Stimulated activated CD4-positive, alpha-beta T cell treated with anti-CD3 and anti-CD28 coated beads, Interleukin-12 subunit alpha, Interleukin-12 subunit beta, amount 100 ng/mL, for 4 hours (primary cell): ENCODE results near the gene SLC5A10.
"Not testable (repeated sequence)": the region's sequence is repeated elsewhere in the genome, so short reads cannot be mapped to it uniquely, and the experiment has no call there.

Source experiments
- DNase-seq: peaks from one replicate; pipeline ENCODE4 v3.0.0-alpha.2; 2020

Gene SLC5A10

DNA sequence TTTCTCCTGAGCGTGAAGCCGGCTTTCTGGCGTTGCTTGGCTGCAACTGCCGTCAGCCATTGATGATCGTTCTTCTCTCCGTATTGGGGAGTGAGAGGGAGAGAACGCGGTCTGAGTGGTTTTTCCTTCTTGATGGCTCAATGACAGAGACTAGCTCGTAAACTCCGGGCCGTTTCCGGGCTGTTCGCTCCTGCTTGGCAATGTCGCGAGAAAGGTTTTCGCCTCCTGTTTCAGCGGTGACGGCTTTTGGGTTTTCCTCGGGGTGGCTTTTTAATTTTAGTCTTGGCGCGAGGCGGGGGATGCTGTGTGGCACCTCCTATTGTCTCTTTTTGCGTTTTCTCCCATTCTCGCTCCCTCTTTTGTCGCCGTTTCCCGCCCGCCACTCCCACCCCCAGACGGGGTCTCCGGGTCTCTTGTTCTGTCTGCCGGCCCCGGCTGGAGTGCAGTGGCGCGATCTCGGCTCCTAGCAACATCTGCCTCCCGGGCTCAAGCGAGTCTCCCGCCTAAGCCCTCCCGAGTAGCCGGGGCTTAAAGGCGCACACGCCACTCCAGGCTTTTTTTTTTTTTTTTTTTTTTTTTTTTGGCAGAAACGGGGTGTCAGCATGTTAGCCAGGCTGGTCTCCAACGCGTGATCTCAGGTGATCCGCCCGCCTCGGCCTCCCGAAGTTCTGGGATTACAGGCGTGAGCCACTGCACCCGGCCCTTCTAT is 110.2 kb downstream of the SLC5A10 start:
- DNase-seq = not testable (repeated sequence)

DNA sequence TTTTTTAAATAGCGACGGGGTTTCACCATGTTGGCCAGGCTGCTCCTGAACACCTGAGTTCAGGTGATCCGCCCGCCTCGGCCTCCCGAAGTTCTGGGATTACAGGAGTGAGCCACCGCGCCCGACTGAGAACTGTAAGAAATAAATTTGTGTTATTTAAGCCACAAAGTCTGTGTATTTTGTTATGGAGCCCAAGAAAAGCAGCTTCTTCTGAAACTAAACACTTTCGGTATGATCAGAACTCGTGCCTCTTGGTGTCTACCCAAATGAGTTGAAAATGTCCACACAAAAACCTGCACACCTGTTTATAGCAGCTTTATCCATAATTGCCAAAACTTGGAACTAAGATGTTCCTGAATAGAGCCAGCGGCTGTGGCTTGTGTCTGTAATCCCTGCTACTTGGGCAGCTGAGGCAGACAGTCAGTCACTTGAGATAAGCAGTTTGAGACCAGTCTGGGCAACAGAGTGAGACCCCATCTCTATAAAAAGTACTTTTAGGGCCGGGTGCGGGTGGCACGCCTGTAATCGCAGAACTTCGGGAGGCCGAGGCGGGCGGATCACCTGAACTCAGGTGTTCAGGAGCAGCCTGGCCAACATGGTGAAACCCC is 110.9 kb downstream of the SLC5A10 start:
- not testable (repeated sequence) for DNase-seq

DNA sequence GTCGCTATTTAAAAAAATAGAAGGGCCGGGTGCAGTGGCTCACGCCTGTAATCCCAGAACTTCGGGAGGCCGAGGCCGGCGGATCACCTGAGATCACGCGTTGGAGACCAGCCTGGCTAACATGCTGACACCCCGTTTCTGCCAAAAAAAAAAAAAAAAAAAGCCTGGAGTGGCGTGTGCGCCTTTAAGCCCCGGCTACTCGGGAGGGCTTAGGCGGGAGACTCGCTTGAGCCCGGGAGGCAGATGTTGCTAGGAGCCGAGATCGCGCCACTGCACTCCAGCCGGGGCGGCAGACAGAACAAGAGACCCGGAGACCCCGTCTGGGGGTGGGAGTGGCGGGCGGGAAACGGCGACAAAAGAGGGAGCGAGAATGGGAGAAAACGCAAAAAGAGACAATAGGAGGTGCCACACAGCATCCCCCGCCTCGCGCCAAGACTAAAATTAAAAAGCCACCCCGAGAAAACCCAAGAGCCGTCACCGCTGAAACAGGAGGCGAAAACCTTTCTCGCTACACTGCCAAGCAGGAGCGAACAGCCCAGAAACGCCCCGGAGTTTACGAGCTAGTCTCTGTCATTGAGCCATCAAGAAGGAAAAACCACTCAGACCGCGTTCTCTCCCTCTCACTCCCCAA is 111.5 kb downstream of the SLC5A10 start:
- DNase-seq = peak; percentile 69

DNA sequence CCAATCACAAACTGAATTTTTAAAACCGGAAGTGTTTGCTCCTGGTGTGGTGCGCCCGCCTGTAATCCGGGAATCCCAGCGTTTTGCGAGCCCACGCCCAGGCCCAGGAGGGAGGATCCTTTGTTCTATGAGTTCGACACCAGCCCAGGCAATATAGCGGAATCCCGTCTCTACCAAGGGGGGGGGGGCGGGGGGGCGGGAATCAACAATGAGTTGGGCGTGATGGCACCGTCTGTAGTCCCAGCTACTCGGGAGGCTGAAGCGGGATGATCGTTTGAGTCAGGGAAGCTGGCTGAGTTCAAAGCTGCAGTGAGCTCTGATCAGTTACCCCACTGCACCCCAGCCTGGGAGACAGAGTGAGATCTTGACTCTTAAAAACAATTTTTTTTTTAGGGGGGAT is 112.4 kb downstream of the SLC5A10 start:
- not testable (repeated sequence) for DNase-seq

DNA sequence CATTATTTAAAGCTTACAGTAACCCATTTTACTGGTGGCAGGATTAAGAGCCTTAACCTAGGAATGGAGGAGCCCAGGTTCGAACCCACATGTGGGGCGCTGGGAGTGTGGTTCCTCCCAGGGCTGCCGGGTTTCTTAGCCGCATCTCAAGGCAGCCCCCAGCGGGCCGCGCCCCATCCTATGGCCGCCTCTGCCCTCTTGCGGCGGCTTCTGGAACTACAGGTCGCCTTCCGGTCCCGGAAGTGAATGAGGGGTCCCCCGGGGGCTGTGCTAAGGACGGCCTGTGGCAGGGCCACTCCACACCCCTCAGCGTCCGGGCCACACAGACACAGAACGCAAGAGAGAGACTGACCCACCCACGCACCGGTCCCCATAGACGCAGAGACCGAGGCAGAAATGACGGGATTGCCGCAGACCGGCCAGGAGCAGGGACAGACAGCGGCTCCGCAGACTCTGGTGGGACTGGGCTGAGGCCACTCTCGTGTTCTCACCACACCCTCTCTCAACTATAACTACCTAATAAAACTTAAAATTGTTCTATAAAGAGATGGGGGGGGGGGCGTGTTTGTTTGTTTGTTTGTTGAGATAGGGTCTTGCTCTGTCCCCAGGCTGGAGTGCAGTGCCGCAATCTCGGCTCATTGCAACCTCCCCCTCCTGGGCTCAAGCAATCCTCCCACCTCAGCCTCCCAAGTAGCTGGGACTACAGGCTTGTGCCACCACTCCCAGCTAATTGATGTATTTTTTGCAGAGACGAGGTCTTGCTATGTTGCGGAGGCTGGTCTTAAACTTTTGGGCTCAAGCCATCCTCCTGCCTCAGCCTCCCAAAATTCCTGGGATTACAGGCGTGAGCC is 118.6 kb downstream of the SLC5A10 start:
- DNase-seq = not testable (repeated sequence)
